BJ (cell line): ENCODE results near the gene PARD6A. TPM values are rescaled to one million over a fixed set of nuclear protein-coding genes. Genes with fewer than 3 reads are reported as not detected.

Experiments used
- CTCF ChIA-PET: fragments of 350-600 bp; formaldehyde crosslinking; extraction: SDS; loops from one replicate; lab custom pipeline; 2021; ENCODE audit warnings: antibody characterized with exemption, inconsistent platforms; lab: Yijun Ruan, JAX
- POLR2A ChIA-PET: fragments of 300-600 bp; sonication (Branson Sonifier 250); formaldehyde crosslinking; extraction: SDS; loops from one replicate; lab custom pipeline; 2021; ENCODE audit warnings: antibody characterized with exemption; lab: Charles Lee
- DNase-seq: peaks from one replicate; pipeline ENCODE4 v3.0.0-alpha.2; 2011; ENCODE audit warnings: low read depth
- H3K27me3 ChIP-seq: 2 replicates; pipeline ENCODE4 v1.6.0; 2011; ENCODE audit warnings: low read length; ENCODE audit not compliant: control insufficient read depth, insufficient read depth
- H3K36me3 ChIP-seq: 2 replicates; pipeline ENCODE4 v1.5.1; 2011; ENCODE audit warnings: low read length; ENCODE audit not compliant: control insufficient read depth, insufficient read depth
- H3K4me3 ChIP-seq: 2 replicates; pipeline ENCODE4 v1.5.1; 2011; ENCODE audit warnings: low read depth, mild to moderate bottlenecking, control low read depth, low read length
- CTCF ChIP-seq: IDR thresholded peaks from 2 replicates; pipeline ENCODE4 v1.5.1; 2011; ENCODE audit warnings: low read depth, mild to moderate bottlenecking, control low read depth, inconsistent platforms, low read length, moderate library complexity; ENCODE audit not compliant: insufficient read depth
- polyA minus RNA-seq: library from RNA; depleted of rRNA, polyadenylated mRNA; stranded (reverse); fragments of >200 nt; gene quantifications from 2 replicates; pipeline ENCODE4 v1.2.3, GENCODE V29; 2011; rRNA and poly(A)+ RNA removed
- polyA plus RNA-seq: library from polyadenylated mRNA; depleted of rRNA; stranded (reverse); fragments of >200 nt; gene quantifications from 2 replicates; pipeline ENCODE4 v1.2.3, GENCODE V29; 2011; rRNA removed

Gene PARD6A
- polyA plus RNA-seq, result 0.86 and 0.88 TPM in 2 replicates
- 0.21 TPM in 1 of 2 replicates, not detected in the other for polyA minus RNA-seq

- no peak for TF ChIP-seq CTCF
- POLR2A ChIA-PET, result interaction anchor here (0.5 to 0.9 kb wide), 3 partner anchors 130 to 165 kb away, joined by 3 read pairs; partner anchors contain the start of genes RANBP10 and TSNAXIP1
- peak; percentile 59 for DNase-seq
- Histone ChIP-seq H3K27me3 (no peaks in the 10 kb centered on the region), H3K36me3 (peaks cover 15% of the 10 kb centered on the region), H3K4me3 (peak within 1 kb of the TSS; percentile 98)
- CTCF ChIA-PET, result interaction anchor here (0.8 to 3.4 kb wide), 8 partner anchors 12 to 179 kb away, joined by 3 to 19 read pairs (median 3); partner anchors contain the start of gene CARMIL2
Measured at GRCh38 chr16:67660564-67661028, at the start of gene PARD6A. Gene PARD6A (plus strand): TSS chr16:67660960. CDS start chr16:67661039, 79 bp downstream.

- no peak overlapping the region for H3K4me3 ChIP-seq
- peaks cover 7% of the 10 kb centered on the region for H3K36me3 ChIP-seq
- no peaks in the 10 kb centered on the region for H3K27me3 ChIP-seq
- CTCF ChIA-PET, result interaction anchor here (1.3 to 1.4 kb wide), 3 partner anchors 9 to 91 kb away, joined by 3 to 4 read pairs (median 3); no protein-coding TSS in a partner anchor
- TF ChIP-seq CTCF, result no peak
- POLR2A ChIA-PET, result interaction anchor here (0.7 kb wide), 1 partner anchor 14 kb away, joined by 6 read pairs; no protein-coding TSS in a partner anchor
- DNase-seq, result no peak
Measured at GRCh38 chr16:67613808-67614207, 47.0 kb upstream of the PARD6A start.

- POLR2A ChIA-PET, result interaction anchor here (0.6 kb wide), 1 partner anchor 14 kb away, joined by 6 read pairs; no protein-coding TSS in a partner anchor
- no peak for DNase-seq
- no peak overlapping the region for H3K4me3 ChIP-seq
- TF ChIP-seq CTCF, result no peak
- H3K27me3 ChIP-seq, result no peaks in the 10 kb centered on the region
- CTCF ChIA-PET, result interaction anchor here (1.3 to 1.9 kb wide), 2 partner anchors 10 to 107 kb away, joined by 3 to 4 read pairs; no protein-coding TSS in a partner anchor
- H3K36me3 ChIP-seq, result peaks cover 15% of the 10 kb centered on the region
Measured at GRCh38 chr16:67628216-67628615, 32.5 kb upstream of the PARD6A start.

- Histone ChIP-seq H3K36me3 (peaks cover 12% of the 10 kb centered on the region), H3K4me3 (no peak overlapping the region), H3K27me3 (no peaks in the 10 kb centered on the region)
- DNase-seq, result no peak
- no peak for TF ChIP-seq CTCF
- ChIA-PET CTCF (interaction anchor here (0.6 to 2.3 kb wide), 3 partner anchors 12 to 112 kb away, joined by 4 to 13 read pairs (median 7); partner anchors contain the start of gene CARMIL2), POLR2A (no interaction called here)
Measured at GRCh38 chr16:67632415-67633172, 28.2 kb upstream of the PARD6A start.

- peaks cover 5% of the 10 kb centered on the region for H3K36me3 ChIP-seq
- ChIA-PET POLR2A (no interaction called here), CTCF (interaction anchor here (0.6 kb wide), 1 partner anchor 122 kb away, joined by 4 read pairs; no protein-coding TSS in a partner anchor)
- DNase-seq, result no peak
- H3K4me3 ChIP-seq, result no peak overlapping the region
- H3K27me3 ChIP-seq, result no peaks in the 10 kb centered on the region
- no peak for TF ChIP-seq CTCF
Measured at GRCh38 chr16:67636713-67637112, 24.0 kb upstream of the PARD6A start.
